NK-92 (cell line): ENCODE measurements around the gene IMP3.
A peak's percentile ranks its signal among the peaks of the same experiment; 100 is the strongest.

Source experiments
- DNase-seq: peaks from one replicate; lab custom pipeline; 2025; ENCODE audit not compliant: unreplicated experiment; lab: John Stamatoyannopoulos, UW

IMP3 gene

GRCh38 chr15:75625542-75626347, 14.3 kb downstream of the IMP3 start, which contains the start of gene SNUPN:
Gene SNUPN (minus strand): TSS chr15:75625725. CDS start chr15:75621051, 4,674 bp downstream.
- peak; percentile 53 for DNase-seq

- DNase-seq: no peak
Measured at GRCh38 chr15:75622505-75622904, 17.5 kb downstream of the IMP3 start.

- DNase-seq: no peak
Measured at GRCh38 chr15:75620841-75621391, 19.1 kb downstream of the IMP3 start.

GRCh38 chr15:75620058-75620820, 19.8 kb downstream of the IMP3 start:
- no peak for DNase-seq

- DNase-seq: no peak
Measured at GRCh38 chr15:75616766-75617165, 23.3 kb downstream of the IMP3 start.

- no peak for DNase-seq
Measured at GRCh38 chr15:75606711-75607699, 33.0 kb downstream of the IMP3 start.

- no peak for DNase-seq
Measured at GRCh38 chr15:75606026-75606425, 34.0 kb downstream of the IMP3 start.

GRCh38 chr15:75599401-75599800, 40.6 kb downstream of the IMP3 start:
- DNase-seq: no peak

GRCh38 chr15:75598361-75598760, 41.7 kb downstream of the IMP3 start:
- no peak for DNase-seq

- no peak for DNase-seq
Measured at GRCh38 chr15:75597667-75598341, 42.2 kb downstream of the IMP3 start.

GRCh38 chr15:75596703-75597345, 43.2 kb downstream of the IMP3 start:
- no peak for DNase-seq

GRCh38 chr15:75594276-75594675, 45.7 kb downstream of the IMP3 start:
- DNase-seq: no peak

- DNase-seq: no peak
Measured at GRCh38 chr15:75591655-75592364, 48.2 kb downstream of the IMP3 start.

GRCh38 chr15:75590239-75590638, 49.8 kb downstream of the IMP3 start:
- no peak for DNase-seq
